Astrocyte of the spinal cord (primary cell): Measurements from ENCODE around the gene PEPD.

ENCODE experiments used
- DNase-seq: peaks from one replicate; pipeline ENCODE4 v3.0.0; 2011; ENCODE audit warnings: low read depth, low spot score
- H3K4me3 ChIP-seq: 2 replicates; pipeline ENCODE4 v1.5.1; 2011; ENCODE audit warnings: low read depth, mild to moderate bottlenecking, low read length, moderate library complexity
- in situ Hi-C: cut with HindIII; loops from 2 replicates; pipeline ENCODE4 v1.10.0; 2017; ENCODE audit warnings: low sequenced_read_pairs
- TF ChIP-seq, protein P1 (sequence below): IDR thresholded peaks from 2 replicates; pipeline ENCODE4 v1.5.1; 2012; ENCODE audit warnings: low read depth, mild to moderate bottlenecking, low read length, inconsistent platforms

Gene PEPD

DNA sequence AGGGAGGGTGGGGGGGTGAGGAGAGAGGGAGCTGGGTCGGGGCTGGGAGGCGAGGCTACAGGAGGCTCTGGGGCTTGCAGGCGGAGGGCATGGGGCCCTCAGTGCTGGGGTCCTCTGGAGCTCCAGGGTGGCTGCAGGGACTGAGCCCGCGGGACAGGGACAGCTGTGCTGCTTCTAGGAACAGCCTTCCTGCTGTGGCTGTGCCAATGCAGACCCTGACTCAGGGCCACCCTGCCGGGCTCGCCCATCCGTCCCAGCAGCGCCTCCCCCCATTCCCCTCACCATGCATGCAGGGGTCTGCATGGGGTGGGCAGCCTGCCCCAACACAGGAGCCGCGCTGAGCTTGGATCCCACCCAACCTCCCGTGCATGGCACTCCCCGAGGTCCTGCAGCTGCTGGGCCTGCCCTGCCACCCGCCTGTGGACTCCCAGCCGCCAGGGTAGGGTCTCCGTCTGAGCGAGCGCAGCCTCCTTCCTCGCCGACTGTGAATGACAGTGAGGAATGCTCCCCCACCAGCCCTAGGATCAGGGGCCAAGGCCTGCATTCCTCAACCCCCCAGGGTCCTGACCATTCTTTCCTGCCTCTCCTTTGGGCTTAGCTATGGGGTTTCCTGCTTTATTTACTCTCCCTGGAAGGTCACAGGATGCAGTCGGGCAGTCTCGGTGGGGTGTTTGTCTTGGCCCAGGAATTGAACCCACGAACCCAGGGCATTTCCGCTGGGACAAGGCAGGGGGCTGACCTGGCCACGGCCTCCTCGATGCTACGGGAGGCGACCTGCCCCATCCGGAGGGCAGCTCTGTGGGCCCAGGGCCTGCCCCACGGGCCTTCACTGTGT lies 124.7 kb downstream of the PEPD start:
- in situ Hi-C loops: no loop called here
- peak; percentile 39 for DNase-seq

DNA sequence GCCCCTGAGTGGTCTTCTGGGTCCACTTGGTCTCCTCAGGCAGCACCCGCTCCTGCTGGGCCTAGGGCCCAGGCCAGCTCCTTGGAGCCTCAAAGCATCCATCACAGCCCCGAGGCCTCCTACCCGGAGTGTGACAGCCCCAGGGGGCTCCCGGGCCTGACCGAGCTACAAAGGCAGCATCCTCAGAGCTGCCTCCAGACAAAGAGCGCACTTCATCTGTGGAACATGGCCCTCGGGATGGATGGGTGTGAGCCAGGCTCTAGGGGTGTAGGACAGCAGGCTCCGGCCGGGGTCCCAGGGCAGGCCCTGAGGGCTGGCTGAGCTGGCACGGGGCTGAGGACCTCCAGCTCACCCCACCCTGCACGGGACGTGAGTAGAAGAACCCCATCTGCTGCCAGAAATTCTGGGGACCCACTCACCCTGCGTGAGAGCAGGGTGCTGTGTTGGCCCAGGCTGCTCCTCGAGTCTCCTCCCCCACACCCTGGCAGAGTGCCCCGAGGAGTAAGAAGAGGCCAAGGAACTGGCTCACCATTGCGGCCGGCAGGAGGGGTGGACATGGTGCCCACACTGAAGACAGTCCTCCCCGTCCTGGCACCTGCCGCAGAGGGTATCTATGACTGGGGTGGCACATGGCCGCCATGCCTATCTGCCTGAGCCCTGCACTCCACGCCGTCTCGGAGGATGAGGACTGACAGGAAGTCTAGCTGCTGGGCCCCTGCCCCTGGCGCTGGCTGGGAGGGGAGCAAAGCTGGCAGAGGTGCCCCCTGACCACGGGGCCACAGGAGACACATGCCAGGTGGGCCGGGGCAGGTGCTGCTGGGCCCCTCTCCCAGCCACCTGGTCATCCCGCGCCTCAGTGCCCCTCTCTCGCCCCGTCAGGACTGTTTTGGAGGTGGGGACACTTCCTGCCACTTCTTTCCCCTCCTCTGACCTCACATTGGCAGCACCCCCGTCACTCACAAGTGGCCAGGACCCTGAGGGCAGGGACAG lies 125.7 kb downstream of the PEPD start:
- in situ Hi-C loops: no loop called here
- TF ChIP-seq, protein P1, sequence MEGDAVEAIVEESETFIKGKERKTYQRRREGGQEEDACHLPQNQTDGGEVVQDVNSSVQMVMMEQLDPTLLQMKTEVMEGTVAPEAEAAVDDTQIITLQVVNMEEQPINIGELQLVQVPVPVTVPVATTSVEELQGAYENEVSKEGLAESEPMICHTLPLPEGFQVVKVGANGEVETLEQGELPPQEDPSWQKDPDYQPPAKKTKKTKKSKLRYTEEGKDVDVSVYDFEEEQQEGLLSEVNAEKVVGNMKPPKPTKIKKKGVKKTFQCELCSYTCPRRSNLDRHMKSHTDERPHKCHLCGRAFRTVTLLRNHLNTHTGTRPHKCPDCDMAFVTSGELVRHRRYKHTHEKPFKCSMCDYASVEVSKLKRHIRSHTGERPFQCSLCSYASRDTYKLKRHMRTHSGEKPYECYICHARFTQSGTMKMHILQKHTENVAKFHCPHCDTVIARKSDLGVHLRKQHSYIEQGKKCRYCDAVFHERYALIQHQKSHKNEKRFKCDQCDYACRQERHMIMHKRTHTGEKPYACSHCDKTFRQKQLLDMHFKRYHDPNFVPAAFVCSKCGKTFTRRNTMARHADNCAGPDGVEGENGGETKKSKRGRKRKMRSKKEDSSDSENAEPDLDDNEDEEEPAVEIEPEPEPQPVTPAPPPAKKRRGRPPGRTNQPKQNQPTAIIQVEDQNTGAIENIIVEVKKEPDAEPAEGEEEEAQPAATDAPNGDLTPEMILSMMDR: no peak
- H3K4me3 ChIP-seq: no peak overlapping the region
- peak; percentile 28 for DNase-seq

More for the DNA sequence above, 124.7 kb downstream of the PEPD start:
- no peak overlapping the region for H3K4me3 ChIP-seq
- TF ChIP-seq, protein P1: no peak

DNA sequence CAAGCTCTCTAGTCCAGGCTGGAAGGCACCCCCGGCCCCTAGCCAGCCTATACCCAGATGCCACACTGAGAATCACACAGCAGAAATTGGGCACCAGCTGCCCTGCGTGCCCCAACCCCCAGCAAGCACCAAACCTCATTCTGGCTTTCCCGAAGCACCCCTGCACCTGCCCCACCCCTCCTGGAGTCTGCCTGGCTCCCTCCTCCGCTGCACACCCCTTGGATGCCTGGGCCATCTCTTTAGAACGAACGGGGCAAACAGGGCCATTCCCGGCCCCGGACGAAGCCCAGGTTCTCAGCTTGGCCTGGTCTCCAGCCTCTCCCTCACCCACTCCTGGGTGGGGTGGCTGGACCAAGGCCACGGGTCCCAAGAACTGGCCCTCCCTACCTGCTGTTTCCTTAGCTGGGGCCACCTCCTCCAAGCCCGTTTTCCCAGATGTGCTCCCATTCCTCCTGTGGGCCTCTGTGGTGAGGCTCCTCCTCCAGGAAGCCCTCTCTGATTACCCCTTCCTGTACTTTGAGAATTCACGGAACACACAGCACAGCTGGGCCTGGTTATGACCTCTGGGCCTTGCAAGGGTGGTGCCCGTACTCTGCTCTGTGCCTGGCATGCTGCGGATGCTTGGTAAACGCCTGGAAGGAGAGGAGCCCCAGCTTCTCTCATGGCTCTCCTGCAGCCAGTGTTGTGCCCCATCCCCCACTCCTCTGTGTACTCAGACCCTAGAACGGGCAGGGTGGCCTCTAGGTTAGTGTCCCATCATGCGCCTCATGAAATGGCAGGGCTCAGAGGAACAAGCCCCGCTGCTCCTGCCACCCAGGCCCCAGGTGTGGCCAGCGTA lies 126.6 kb downstream of the PEPD start:
- DNase-seq: no peak
- TF ChIP-seq, protein P1: no peak
- no peak overlapping the region for H3K4me3 ChIP-seq
- in situ Hi-C loops: no loop called here

DNA sequence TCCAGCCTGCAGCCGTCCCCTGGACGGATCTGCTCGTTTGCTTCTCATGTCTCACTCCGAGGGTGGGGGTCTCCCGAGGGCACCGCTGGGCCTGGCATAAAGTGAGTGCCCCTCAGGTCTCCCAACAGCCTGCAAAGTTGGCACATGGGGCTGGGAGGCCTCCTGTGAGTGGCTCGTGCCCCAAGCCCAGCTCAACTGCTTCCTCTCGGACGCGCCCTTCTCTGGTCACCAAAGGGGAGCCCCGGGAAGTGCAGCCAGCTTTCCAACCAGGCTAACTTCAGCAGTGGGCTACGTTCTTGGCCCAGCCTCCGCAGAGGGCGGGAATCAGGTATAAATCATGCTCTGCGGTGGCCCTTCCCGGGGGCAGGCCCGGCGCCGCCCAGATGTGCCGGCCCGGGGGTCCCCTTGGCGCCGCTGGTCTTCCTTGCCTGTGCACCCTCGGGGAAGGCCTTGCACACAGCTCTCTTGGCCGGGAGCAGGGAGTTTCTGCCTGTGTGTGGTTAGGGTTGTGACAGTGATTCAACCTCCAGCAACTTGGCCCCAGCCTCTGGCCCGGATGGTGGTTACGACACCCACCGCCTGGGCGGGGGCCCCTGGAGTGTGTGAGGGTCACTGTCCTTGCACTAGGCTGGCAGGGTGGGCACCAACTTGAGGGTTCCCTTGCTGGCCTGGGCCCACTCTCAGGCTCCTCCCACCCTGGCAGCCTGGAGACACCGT lies 127.4 kb downstream of the PEPD start:
- in situ Hi-C loops: no loop called here
- DNase-seq: peak; percentile 63
- TF ChIP-seq, protein P1: no peak
- H3K4me3 ChIP-seq: no peak overlapping the region

DNA sequence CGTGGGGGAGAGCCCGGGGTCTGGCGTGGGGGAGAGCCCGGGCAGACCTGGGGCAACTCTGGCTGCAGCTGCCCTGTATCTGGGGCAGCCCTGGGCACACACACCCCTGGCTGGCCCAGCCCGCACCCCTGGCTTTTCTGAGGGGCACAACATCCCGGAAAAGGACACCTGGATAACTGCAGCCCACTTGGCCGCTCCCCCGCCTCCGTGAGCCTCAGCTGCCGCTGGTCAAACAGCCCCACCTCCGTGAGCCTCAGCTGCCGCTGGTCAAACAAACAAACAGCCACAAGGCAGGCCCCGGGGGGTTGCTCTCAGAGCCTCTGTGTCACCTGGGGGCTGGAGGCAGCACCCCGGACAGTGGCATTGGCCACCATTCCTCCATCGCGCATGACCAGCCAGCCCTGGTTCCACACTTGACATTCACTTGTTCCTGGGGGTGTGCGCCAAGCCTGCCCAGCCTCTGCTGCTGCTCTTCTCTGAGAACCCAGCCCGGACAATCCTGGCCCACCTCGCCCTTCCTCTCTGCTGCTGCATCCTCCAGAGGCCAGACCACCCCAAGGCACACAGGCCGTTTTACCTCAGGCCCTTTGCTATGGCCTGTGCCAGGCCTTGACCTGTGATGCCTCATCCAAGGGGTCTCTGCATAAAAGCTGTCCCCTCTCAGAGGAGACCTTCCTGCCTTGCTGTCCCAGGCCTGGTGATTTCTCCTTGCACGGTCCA lies 128.1 kb downstream of the PEPD start:
- in situ Hi-C loops: no loop called here
- no peak overlapping the region for H3K4me3 ChIP-seq
- no peak for DNase-seq
- TF ChIP-seq, protein P1: no peak
